ENCODE data around the gene STK32A. TPM values are rescaled to one million over a fixed set of nuclear protein-coding genes. Genes with fewer than 3 reads are reported as not detected.

STK32A gene
- polyA plus RNA-seq, 2 of the 4 experiments (the other 2 are of a cell fraction): 0.45 to 1.2 TPM

GRCh38 chr5:147310059-147310704 lies 75.4 kb downstream of the STK32A start (continued):
- TF ChIP-seq REST (IDR thresholded peaks at IDR 0.05) (no peak), RFX5 (IDR thresholded peaks at IDR 0.05) (no peak), EHF (CRISPR knock-in tag; IDR thresholded peaks at IDR 0.05) (peak; percentile 7; the same call in 1 of the 2 replicates), TFCP2L1 (CRISPR knock-in tag; IDR thresholded peaks at IDR 0.05) (no peak), NR3C1 (IDR thresholded peaks at IDR 0.05) (no peak), SMC3 (IDR thresholded peaks at IDR 0.05) (no peak), JUNB (IDR thresholded peaks at IDR 0.05) (no peak), BCL3 (IDR thresholded peaks at IDR 0.05) (no peak), KDM1A (IDR thresholded peaks at IDR 0.05; ENCODE audit: low read depth) (no peak), USF2 (IDR thresholded peaks at IDR 0.05) (no peak), JUN (IDR thresholded peaks at IDR 0.05) (no peak), EP300 (IDR thresholded peaks at IDR 0.05) (no peak), CBX8 (IDR thresholded peaks at IDR 0.05) (no peak), RNF2 (IDR thresholded peaks at IDR 0.05; ENCODE audit: borderline replicate concordance, low read depth) (no peak), ELK1 (IDR thresholded peaks at IDR 0.05; ENCODE audit: low read depth, low read length) (no peak), HOXB13 (CRISPR knock-in tag; IDR thresholded peaks at IDR 0.05; ENCODE audit: low read depth) (0 out of 2 replicates have a peak, but pooled peaks have one; percentile 58), ZFP36 (IDR thresholded peaks at IDR 0.05; ENCODE audit: borderline replicate concordance, partially characterized antibody) (no peak), NPAS2 (CRISPR knock-in tag; IDR thresholded peaks at IDR 0.05; ENCODE audit: borderline replicate concordance) (no peak), HOXA7 (CRISPR knock-in tag; IDR thresholded peaks at IDR 0.05) (no peak), PBX3 (IDR thresholded peaks at IDR 0.05) (no peak), NFE2L2 (conservative IDR thresholded peaks at IDR 0.05; ENCODE audit: low read length) (peak; percentile 67; the same call in 1 of the 2 replicates), HDAC2 (IDR thresholded peaks at IDR 0.05) (no peak), MAX (IDR thresholded peaks at IDR 0.05) (peak; percentile 52; the same call in 1 of the 2 replicates), PHF8 (IDR thresholded peaks at IDR 0.05; ENCODE audit: borderline replicate concordance, low read depth) (no peak), HOXB5 (CRISPR knock-in tag; IDR thresholded peaks at IDR 0.05) (0 out of 2 replicates have a peak, but pooled peaks have one; percentile 12)
- TF ChIP-seq, protein P1, sequence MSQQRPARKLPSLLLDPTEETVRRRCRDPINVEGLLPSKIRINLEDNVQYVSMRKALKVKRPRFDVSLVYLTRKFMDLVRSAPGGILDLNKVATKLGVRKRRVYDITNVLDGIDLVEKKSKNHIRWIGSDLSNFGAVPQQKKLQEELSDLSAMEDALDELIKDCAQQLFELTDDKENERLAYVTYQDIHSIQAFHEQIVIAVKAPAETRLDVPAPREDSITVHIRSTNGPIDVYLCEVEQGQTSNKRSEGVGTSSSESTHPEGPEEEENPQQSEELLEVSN (IDR thresholded peaks at IDR 0.05; ENCODE audit: borderline replicate concordance, low read depth): no peak

Measured in A549 (cell line).